Transverse colon (tissue), 4 donors: ENCODE measurements around the gene NFKBIE.

ENCODE experiments used
- POLR2A ChIP-seq: fragments of 450-650 bp; IDR thresholded peaks from one replicate; pipeline ENCODE4 v1.6.1; 2016; ENCODE audit warnings: antibody characterized with exemption, mild to moderate bottlenecking, moderate library complexity
- POLR2AphosphoS5 ChIP-seq, 3 donors: sonication (generic); formaldehyde crosslinking; IDR thresholded peaks; one replicate each; pipeline ENCODE4 v1.6.1; 2016; ENCODE audit warnings: antibody characterized with exemption in 3 of 3
- TF ChIP-seq, protein P1 (sequence below), 5 experiments: fragments of 200-600 bp in 3 of 5; fragments of 450-650 bp in 2 of 5; sonication (generic) in 3 of 5; IDR thresholded peaks; 1 replicate in 2 of 5; 2 replicates in 3 of 5; pipeline ENCODE4 v1.5.1; 2016 to 2017; ENCODE audit warnings: antibody characterized with exemption in 5 of 5, inconsistent platforms in 3 of 5, mild to moderate bottlenecking in 2 of 5, moderate library complexity in 1 of 5

DNA sequence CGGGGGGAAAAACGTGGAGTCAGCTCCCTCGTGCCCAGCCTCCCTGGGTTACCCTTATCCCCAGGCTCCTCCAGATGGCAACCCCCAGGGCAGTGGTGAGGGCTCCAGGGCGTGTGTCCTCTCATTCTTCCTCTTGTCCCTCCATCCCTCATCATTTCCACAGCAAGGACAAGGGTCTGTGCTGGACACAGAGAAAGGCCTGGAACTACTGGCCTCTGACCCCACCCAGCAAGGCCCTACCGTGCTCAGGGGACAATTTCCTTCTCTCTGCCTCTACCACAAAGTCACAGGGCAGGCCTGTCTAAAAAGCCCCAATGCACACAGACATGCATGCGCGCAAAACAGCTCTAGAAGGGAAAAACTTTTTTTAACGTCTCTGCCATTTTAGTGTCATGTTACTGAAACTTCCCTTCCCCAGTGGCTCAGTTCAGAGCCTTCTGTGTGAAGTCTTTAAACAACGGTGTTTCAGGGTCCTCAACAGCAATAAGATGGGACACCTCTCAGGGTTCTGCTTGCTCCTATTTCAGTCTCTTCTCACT lies 7.0 kb downstream of the NFKBIE start:
- no peak for TF ChIP-seq POLR2A
- TF ChIP-seq, protein P1, sequence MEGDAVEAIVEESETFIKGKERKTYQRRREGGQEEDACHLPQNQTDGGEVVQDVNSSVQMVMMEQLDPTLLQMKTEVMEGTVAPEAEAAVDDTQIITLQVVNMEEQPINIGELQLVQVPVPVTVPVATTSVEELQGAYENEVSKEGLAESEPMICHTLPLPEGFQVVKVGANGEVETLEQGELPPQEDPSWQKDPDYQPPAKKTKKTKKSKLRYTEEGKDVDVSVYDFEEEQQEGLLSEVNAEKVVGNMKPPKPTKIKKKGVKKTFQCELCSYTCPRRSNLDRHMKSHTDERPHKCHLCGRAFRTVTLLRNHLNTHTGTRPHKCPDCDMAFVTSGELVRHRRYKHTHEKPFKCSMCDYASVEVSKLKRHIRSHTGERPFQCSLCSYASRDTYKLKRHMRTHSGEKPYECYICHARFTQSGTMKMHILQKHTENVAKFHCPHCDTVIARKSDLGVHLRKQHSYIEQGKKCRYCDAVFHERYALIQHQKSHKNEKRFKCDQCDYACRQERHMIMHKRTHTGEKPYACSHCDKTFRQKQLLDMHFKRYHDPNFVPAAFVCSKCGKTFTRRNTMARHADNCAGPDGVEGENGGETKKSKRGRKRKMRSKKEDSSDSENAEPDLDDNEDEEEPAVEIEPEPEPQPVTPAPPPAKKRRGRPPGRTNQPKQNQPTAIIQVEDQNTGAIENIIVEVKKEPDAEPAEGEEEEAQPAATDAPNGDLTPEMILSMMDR (IDR thresholded peaks at IDR 0.05): no peak
- no peak for TF ChIP-seq POLR2AphosphoS5 (IDR thresholded peaks at IDR 0.05)
